HUDEP-2 (cell line): ENCODE data around the gene NAT10.
"Not testable (repeated sequence)": the region's sequence is repeated elsewhere in the genome, so short reads cannot be mapped to it uniquely, and the experiment has no call there.

ENCODE experiments used
- DNase-seq, 76 experiments: peaks; one replicate each; lab custom pipeline; 2025; ENCODE audit not compliant: unreplicated experiment in 76 of 76; lab: John Stamatoyannopoulos, UW

The NAT10 gene

GRCh38 chr11:34105079-34105956 is at the start of gene NAT10:
TSS of gene NAT10 (plus strand) at chr11:34105629. CDS start at chr11:34108226, 2,597 bp downstream.
- peak; percentile 64 to 98 (median 94) for DNase-seq

GRCh38 chr11:34056672-34057071 is 48.8 kb upstream of the NAT10 start:
- DNase-seq: no peak

- no peak for DNase-seq
Measured at GRCh38 chr11:34063061-34063795, 42.2 kb upstream of the NAT10 start.

- DNase-seq: peak in 1 of 76 experiments; percentile 5
Measured at GRCh38 chr11:34064291-34064690, 41.1 kb upstream of the NAT10 start.

- DNase-seq: no peak
Measured at GRCh38 chr11:34065505-34066203, 39.8 kb upstream of the NAT10 start.

GRCh38 chr11:34066766-34067165 is 38.7 kb upstream of the NAT10 start:
- not testable (repeated sequence) for DNase-seq

- no peak for DNase-seq
Measured at GRCh38 chr11:34067383-34068065, 37.9 kb upstream of the NAT10 start.

- peak in 1 of 76 experiments; percentile 9 for DNase-seq
Measured at GRCh38 chr11:34068111-34068510, 37.3 kb upstream of the NAT10 start.

- not testable (repeated sequence) for DNase-seq
Measured at GRCh38 chr11:34071306-34071705, 34.1 kb upstream of the NAT10 start.

GRCh38 chr11:34072041-34072440 is 33.4 kb upstream of the NAT10 start:
- no peak for DNase-seq

- DNase-seq: no peak
Measured at GRCh38 chr11:34072832-34073231, 32.6 kb upstream of the NAT10 start.

- DNase-seq: no peak
Measured at GRCh38 chr11:34074391-34074790, 31.0 kb upstream of the NAT10 start.

- peak in 5 of 76 experiments; percentile 1 to 16 (median 4) for DNase-seq
Measured at GRCh38 chr11:34075178-34075820, 30.1 kb upstream of the NAT10 start.

- no peak for DNase-seq
Measured at GRCh38 chr11:34080609-34081008, 24.8 kb upstream of the NAT10 start.

GRCh38 chr11:34084637-34085036 is 20.8 kb upstream of the NAT10 start:
- DNase-seq: no peak

- no peak for DNase-seq
Measured at GRCh38 chr11:34086554-34087283, 18.7 kb upstream of the NAT10 start.

- DNase-seq: no peak
Measured at GRCh38 chr11:34091825-34092224, 13.6 kb upstream of the NAT10 start.

GRCh38 chr11:34094900-34095299 is 10.5 kb upstream of the NAT10 start:
- DNase-seq: not testable (repeated sequence)

- DNase-seq: no peak
Measured at GRCh38 chr11:34098813-34099212, 6.6 kb upstream of the NAT10 start.
